HL-60/S4 (cell line): ENCODE measurements around the gene ZC2HC1B.

Experiments used
- in situ Hi-C: fragments of 300-500 bp; cut with MboI; formaldehyde crosslinking; loops from 2 replicates; pipeline ENCODE4 v1.14.3; 2022; ENCODE audit warnings: low sequenced_read_pairs

Gene ZC2HC1B

GRCh38 chr6:143929975-143930374, 65.7 kb downstream of the ZC2HC1B start:
- in situ Hi-C loops = no loop called here

- in situ Hi-C loops = no loop called here
Observed at GRCh38 chr6:143934331-143934730, 70.1 kb downstream of the ZC2HC1B start.

GRCh38 chr6:143934867-143935266, 70.6 kb downstream of the ZC2HC1B start:
- in situ Hi-C loops = no loop called here

- in situ Hi-C loops = no loop called here
Observed at GRCh38 chr6:143936347-143936746, 72.1 kb downstream of the ZC2HC1B start.

GRCh38 chr6:143936778-143937667, 72.7 kb downstream of the ZC2HC1B start:
- in situ Hi-C loops = no loop called here

- in situ Hi-C loops = no loop called here
Observed at GRCh38 chr6:143937668-143937970, 73.3 kb downstream of the ZC2HC1B start.

GRCh38 chr6:143939364-143939763, 75.1 kb downstream of the ZC2HC1B start:
- in situ Hi-C loops = no loop called here

- in situ Hi-C loops = no loop called here
Observed at GRCh38 chr6:143940011-143940597, 75.8 kb downstream of the ZC2HC1B start.

- in situ Hi-C loops = no loop called here
Observed at GRCh38 chr6:143941852-143942627, 77.8 kb downstream of the ZC2HC1B start.

GRCh38 chr6:143948208-143948607, 83.9 kb downstream of the ZC2HC1B start:
- in situ Hi-C loops = no loop called here

GRCh38 chr6:143949535-143949934, 85.3 kb downstream of the ZC2HC1B start:
- in situ Hi-C loops = no loop called here

GRCh38 chr6:143949962-143950361, 85.7 kb downstream of the ZC2HC1B start:
- in situ Hi-C loops = no loop called here

- in situ Hi-C loops = no loop called here
Observed at GRCh38 chr6:143950875-143951274, 86.6 kb downstream of the ZC2HC1B start.

- in situ Hi-C loops = no loop called here
Observed at GRCh38 chr6:143952060-143952778, 87.9 kb downstream of the ZC2HC1B start.

- in situ Hi-C loops = no loop called here
Observed at GRCh38 chr6:143952947-143953701, 88.8 kb downstream of the ZC2HC1B start.

- in situ Hi-C loops = no loop called here
Observed at GRCh38 chr6:143953922-143954321, 89.6 kb downstream of the ZC2HC1B start.

GRCh38 chr6:143955971-143956370, 91.7 kb downstream of the ZC2HC1B start:
- in situ Hi-C loops = no loop called here

- in situ Hi-C loops = no loop called here
Observed at GRCh38 chr6:143957679-143958274, 93.5 kb downstream of the ZC2HC1B start.

GRCh38 chr6:143958839-143959399, 94.6 kb downstream of the ZC2HC1B start:
- in situ Hi-C loops = no loop called here

GRCh38 chr6:143959927-143960326, 95.7 kb downstream of the ZC2HC1B start:
- in situ Hi-C loops = no loop called here
